Measurements from ENCODE around the gene P3H3.

P3H3 gene

GRCh38 chr12:6833189-6833890, 5.1 kb downstream of the P3H3 start:
- no peak overlapping the region for H3K27ac ChIP-seq (ENCODE audit: low read depth in 2 of 2, low read length in 2 of 2)
- H3K9ac ChIP-seq (ENCODE audit: low read depth in 1 of 2, low read length in 2 of 2) = no peak overlapping the region
- H3K27me3 ChIP-seq (ENCODE audit: control insufficient read depth in 2 of 2, insufficient read depth in 2 of 2, low read length in 2 of 2) = peaks cover 14 to 16% of the 10 kb centered on the region in 2 donors
- H3K36me3 ChIP-seq (ENCODE audit: control insufficient read depth in 2 of 2, insufficient read depth in 2 of 2, low read length in 2 of 2) = peaks cover 0 to 3% of the 10 kb centered on the region in 2 donors
- peaks cover 6 to 9% of the 10 kb centered on the region in 2 donors for H3K4me1 ChIP-seq (ENCODE audit: control insufficient read depth in 2 of 2, insufficient read depth in 2 of 2, low read length in 2 of 2)
- no peaks in the 10 kb centered on the region for H3K9me3 ChIP-seq (ENCODE audit: control insufficient read depth in 2 of 2, low read length in 2 of 2)
- H3K4me3 ChIP-seq (ENCODE audit: low read length in 2 of 2) = no peak overlapping the region

DNA sequence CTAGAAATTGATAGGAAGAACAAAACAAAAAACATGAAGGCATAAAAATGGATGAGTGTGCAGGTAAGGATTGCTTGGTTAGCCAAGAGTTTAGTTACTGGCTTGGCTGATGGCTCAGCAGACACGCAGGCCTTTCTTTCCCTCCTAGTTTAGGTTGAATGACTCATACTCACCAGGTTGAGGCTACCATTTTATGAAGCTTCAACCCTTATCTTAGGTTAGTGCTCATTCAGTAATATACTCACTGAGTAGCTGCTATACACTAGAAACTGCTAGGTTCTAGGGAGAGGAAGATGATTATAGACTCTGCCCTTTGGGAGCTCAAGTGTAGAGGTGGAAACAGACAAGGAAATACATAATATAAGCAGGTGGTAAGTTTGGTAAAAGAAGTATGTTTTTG, 6.0 kb downstream of the P3H3 start:
- Histone ChIP-seq H3K36me3 (ENCODE audit: control insufficient read depth in 2 of 2, insufficient read depth in 2 of 2, low read length in 2 of 2) (peaks cover 0 to 3% of the 10 kb centered on the region in 2 donors), H3K9ac (ENCODE audit: low read depth in 1 of 2, low read length in 2 of 2) (no peak overlapping the region)

GRCh38 chr12:6834873-6835272, 6.7 kb downstream of the P3H3 start:
- peaks cover 0 to 3% of the 10 kb centered on the region in 2 donors for H3K36me3 ChIP-seq (ENCODE audit: control insufficient read depth in 2 of 2, insufficient read depth in 2 of 2, low read length in 2 of 2)
- H3K9me3 ChIP-seq (ENCODE audit: control insufficient read depth in 2 of 2, low read length in 2 of 2) = no peaks in the 10 kb centered on the region
- H3K4me3 ChIP-seq (ENCODE audit: low read length in 2 of 2) = no peak overlapping the region
- H3K27me3 ChIP-seq (ENCODE audit: control insufficient read depth in 2 of 2, insufficient read depth in 2 of 2, low read length in 2 of 2) = peaks cover 3 to 6% of the 10 kb centered on the region in 2 donors
- no peak overlapping the region for H3K27ac ChIP-seq (ENCODE audit: low read depth in 2 of 2, low read length in 2 of 2)
- no peak overlapping the region for H3K9ac ChIP-seq (ENCODE audit: low read depth in 1 of 2, low read length in 2 of 2)
- H3K4me1 ChIP-seq (ENCODE audit: control insufficient read depth in 2 of 2, insufficient read depth in 2 of 2, low read length in 2 of 2) = peaks cover 1 to 2% of the 10 kb centered on the region in 2 donors

More for the DNA sequence above, 6.0 kb downstream of the P3H3 start:
- H3K4me3 ChIP-seq (ENCODE audit: low read length in 2 of 2) = no peak overlapping the region
- no peak overlapping the region for H3K27ac ChIP-seq (ENCODE audit: low read depth in 2 of 2, low read length in 2 of 2)
- peaks cover 2 to 7% of the 10 kb centered on the region in 2 donors for H3K4me1 ChIP-seq (ENCODE audit: control insufficient read depth in 2 of 2, insufficient read depth in 2 of 2, low read length in 2 of 2)
- H3K27me3 ChIP-seq (ENCODE audit: control insufficient read depth in 2 of 2, insufficient read depth in 2 of 2, low read length in 2 of 2) = peaks cover 9% of the 10 kb centered on the region in 2 donors
- no peaks in the 10 kb centered on the region for H3K9me3 ChIP-seq (ENCODE audit: control insufficient read depth in 2 of 2, low read length in 2 of 2)

DNA sequence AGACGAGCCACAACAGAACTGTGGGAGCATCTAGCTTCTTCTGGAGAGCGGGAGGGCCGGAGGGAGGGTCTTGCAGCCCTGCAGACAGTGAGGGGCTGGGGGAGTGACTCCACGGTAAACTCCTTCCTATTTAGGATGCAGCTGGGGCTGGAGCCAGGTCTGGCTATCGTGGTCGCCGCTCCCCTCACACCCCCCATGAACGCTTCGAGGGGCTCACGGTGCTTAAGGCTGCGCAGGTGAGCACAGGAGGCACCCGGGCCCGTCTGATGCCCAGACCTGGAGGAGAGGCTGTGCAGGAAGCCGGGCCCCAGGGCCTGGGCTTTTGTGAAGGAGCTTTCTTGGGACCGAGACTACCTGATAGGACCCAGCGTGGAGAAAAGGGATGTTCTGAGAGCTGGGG, 8.6 kb downstream of the P3H3 start:
- peaks cover 0 to 2% of the 10 kb centered on the region in 2 donors for H3K4me1 ChIP-seq (ENCODE audit: control insufficient read depth in 2 of 2, insufficient read depth in 2 of 2, low read length in 2 of 2)
- no peaks in the 10 kb centered on the region for H3K9me3 ChIP-seq (ENCODE audit: control insufficient read depth in 2 of 2, low read length in 2 of 2)
- H3K27ac ChIP-seq (ENCODE audit: low read depth in 2 of 2, low read length in 2 of 2) = no peak overlapping the region
- no peaks in the 10 kb centered on the region for H3K27me3 ChIP-seq (ENCODE audit: control insufficient read depth in 2 of 2, insufficient read depth in 2 of 2, low read length in 2 of 2)
- H3K9ac ChIP-seq (ENCODE audit: low read depth in 1 of 2, low read length in 2 of 2) = no peak overlapping the region
- no peaks in the 10 kb centered on the region for H3K36me3 ChIP-seq (ENCODE audit: control insufficient read depth in 2 of 2, insufficient read depth in 2 of 2, low read length in 2 of 2)
- no peak overlapping the region for H3K4me3 ChIP-seq (ENCODE audit: low read length in 2 of 2)

DNA sequence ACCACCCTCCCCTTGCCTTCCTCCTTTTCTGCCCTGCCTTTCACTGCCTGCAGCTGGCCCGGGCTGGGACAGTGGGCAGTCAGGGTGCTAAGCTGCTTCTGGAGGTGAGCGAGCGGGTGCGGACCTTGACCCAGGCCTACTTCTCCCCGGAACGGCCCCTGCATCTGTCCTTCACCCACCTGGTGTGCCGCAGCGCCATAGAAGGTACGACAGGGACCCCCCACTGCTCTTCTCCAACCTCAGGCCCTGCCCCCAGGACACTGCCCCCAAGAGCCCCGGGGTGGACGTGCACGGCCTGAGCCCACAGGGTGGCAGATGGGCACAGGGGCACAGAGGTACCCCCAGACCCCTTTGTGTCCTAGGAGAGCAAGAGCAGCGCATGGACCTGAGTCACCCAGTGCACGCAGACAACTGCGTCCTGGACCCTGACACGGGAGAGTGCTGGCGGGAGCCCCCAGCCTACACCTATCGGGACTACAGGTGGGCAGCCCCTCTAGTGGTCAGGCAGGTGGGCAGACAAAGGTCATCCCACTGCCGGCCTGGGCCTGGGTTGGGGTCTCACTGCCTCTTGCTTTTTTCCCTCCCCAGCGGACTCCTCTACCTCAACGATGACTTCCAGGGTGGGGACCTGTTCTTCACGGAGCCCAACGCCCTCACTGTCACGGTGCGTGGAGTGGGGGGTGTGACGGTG, 9.3 kb downstream of the P3H3 start:
- Histone ChIP-seq H3K4me3 (ENCODE audit: low read length in 2 of 2) (no peak overlapping the region), H3K36me3 (ENCODE audit: control insufficient read depth in 2 of 2, insufficient read depth in 2 of 2, low read length in 2 of 2) (no peaks in the 10 kb centered on the region), H3K27me3 (ENCODE audit: control insufficient read depth in 2 of 2, insufficient read depth in 2 of 2, low read length in 2 of 2) (no peaks in the 10 kb centered on the region)

DNA sequence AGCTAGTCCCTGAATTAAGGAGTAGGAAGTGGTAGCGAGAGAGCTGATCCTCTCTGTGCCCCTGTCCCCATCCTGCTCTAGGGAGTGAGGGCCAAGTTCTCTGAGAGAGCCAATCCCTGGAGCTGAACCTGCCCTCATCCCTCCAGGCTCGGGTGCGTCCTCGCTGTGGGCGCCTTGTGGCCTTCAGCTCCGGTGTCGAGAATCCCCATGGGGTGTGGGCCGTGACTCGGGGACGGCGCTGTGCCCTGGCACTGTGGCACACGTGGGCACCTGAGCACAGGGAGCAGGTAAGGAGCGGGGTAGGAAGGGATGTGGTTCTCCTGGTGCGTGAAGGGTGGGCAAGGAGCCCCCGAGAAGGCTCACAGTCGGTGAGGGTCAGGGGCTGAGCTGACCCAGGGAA, 10.6 kb downstream of the P3H3 start:
- no peak overlapping the region for H3K4me3 ChIP-seq (ENCODE audit: low read length in 2 of 2)
- no peak overlapping the region for H3K9ac ChIP-seq (ENCODE audit: low read depth in 1 of 2, low read length in 2 of 2)
- no peaks in the 10 kb centered on the region for H3K9me3 ChIP-seq (ENCODE audit: control insufficient read depth in 2 of 2, low read length in 2 of 2)
- H3K27me3 ChIP-seq (ENCODE audit: control insufficient read depth in 2 of 2, insufficient read depth in 2 of 2, low read length in 2 of 2) = no peaks in the 10 kb centered on the region
- no peaks in the 10 kb centered on the region for H3K36me3 ChIP-seq (ENCODE audit: control insufficient read depth in 2 of 2, insufficient read depth in 2 of 2, low read length in 2 of 2)
- H3K4me1 ChIP-seq (ENCODE audit: control insufficient read depth in 2 of 2, insufficient read depth in 2 of 2, low read length in 2 of 2) = peaks cover 0 to 2% of the 10 kb centered on the region in 2 donors
- H3K27ac ChIP-seq (ENCODE audit: low read depth in 2 of 2, low read length in 2 of 2) = no peak overlapping the region

More for the DNA sequence above, 9.3 kb downstream of the P3H3 start:
- H3K9me3 ChIP-seq (ENCODE audit: control insufficient read depth in 2 of 2, low read length in 2 of 2) = no peaks in the 10 kb centered on the region
- no peak overlapping the region for H3K27ac ChIP-seq (ENCODE audit: low read depth in 2 of 2, low read length in 2 of 2)
- H3K9ac ChIP-seq (ENCODE audit: low read depth in 1 of 2, low read length in 2 of 2) = no peak overlapping the region
- peaks cover 0 to 2% of the 10 kb centered on the region in 2 donors for H3K4me1 ChIP-seq (ENCODE audit: control insufficient read depth in 2 of 2, insufficient read depth in 2 of 2, low read length in 2 of 2)

GRCh38 chr12:6839482-6840201, 11.4 kb downstream of the P3H3 start:
- Histone ChIP-seq H3K4me3 (ENCODE audit: low read length in 2 of 2) (no peak overlapping the region), H3K36me3 (ENCODE audit: control insufficient read depth in 2 of 2, insufficient read depth in 2 of 2, low read length in 2 of 2) (no peaks in the 10 kb centered on the region), H3K9ac (ENCODE audit: low read depth in 1 of 2, low read length in 2 of 2) (no peak overlapping the region), H3K27ac (ENCODE audit: low read depth in 2 of 2, low read length in 2 of 2) (peak overlapping the region in 1 of 2 donors; percentile 52), H3K27me3 (ENCODE audit: control insufficient read depth in 2 of 2, insufficient read depth in 2 of 2, low read length in 2 of 2) (no peaks in the 10 kb centered on the region), H3K9me3 (ENCODE audit: control insufficient read depth in 2 of 2, low read length in 2 of 2) (no peaks in the 10 kb centered on the region), H3K4me1 (ENCODE audit: control insufficient read depth in 2 of 2, insufficient read depth in 2 of 2, low read length in 2 of 2) (peaks cover 0 to 2% of the 10 kb centered on the region in 2 donors)

DNA sequence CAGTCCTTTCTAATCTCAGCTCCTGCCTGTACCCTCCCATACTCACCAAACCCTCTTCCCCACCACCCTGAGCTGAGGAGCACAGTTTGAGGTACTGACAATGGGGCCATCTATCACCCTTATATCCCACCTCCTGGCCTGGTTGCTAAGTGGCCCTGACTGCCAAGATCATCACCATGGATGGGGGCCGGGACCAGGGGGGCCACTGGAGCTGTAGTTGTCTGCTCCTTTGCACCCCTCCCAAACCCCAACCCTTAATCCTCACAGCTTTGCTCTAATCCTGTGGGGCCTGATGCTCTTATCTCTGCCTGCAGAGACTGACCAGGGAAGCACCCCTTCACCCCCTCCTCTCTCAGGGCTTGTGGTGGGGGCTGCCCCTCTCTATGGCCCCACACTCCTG, 12.1 kb downstream of the P3H3 start:
- H3K27me3 ChIP-seq (ENCODE audit: control insufficient read depth in 2 of 2, insufficient read depth in 2 of 2, low read length in 2 of 2) = no peaks in the 10 kb centered on the region
- peaks cover 0 to 2% of the 10 kb centered on the region in 2 donors for H3K4me1 ChIP-seq (ENCODE audit: control insufficient read depth in 2 of 2, insufficient read depth in 2 of 2, low read length in 2 of 2)
- H3K27ac ChIP-seq (ENCODE audit: low read depth in 2 of 2, low read length in 2 of 2) = peak overlapping the region in 1 of 2 donors; percentile 52
- no peaks in the 10 kb centered on the region for H3K9me3 ChIP-seq (ENCODE audit: control insufficient read depth in 2 of 2, low read length in 2 of 2)
- no peak overlapping the region for H3K9ac ChIP-seq (ENCODE audit: low read depth in 1 of 2, low read length in 2 of 2)
- H3K36me3 ChIP-seq (ENCODE audit: control insufficient read depth in 2 of 2, insufficient read depth in 2 of 2, low read length in 2 of 2) = no peaks in the 10 kb centered on the region
- no peak overlapping the region for H3K4me3 ChIP-seq (ENCODE audit: low read length in 2 of 2)

GRCh38 chr12:6840761-6841515, 12.7 kb downstream of the P3H3 start, which contains the start of gene GNB3:
Gene GNB3, plus strand, starts transcription at chr12:6840925. Its CDS starts 363 bp downstream, at chr12:6841288.
- no peak within 1 kb of the TSS for H3K9ac ChIP-seq (ENCODE audit: low read depth in 1 of 2, low read length in 2 of 2)
- H3K4me3 ChIP-seq (ENCODE audit: low read length in 2 of 2) = no peak within 1 kb of the TSS
- H3K4me1 ChIP-seq (ENCODE audit: control insufficient read depth in 2 of 2, insufficient read depth in 2 of 2, low read length in 2 of 2) = no peaks in the 10 kb centered on the region
- H3K27ac ChIP-seq (ENCODE audit: low read depth in 2 of 2, low read length in 2 of 2) = peak within 1 kb of the TSS in 1 of 2 donors; percentile 52
- peaks cover 0 to 1% of the 10 kb centered on the region in 2 donors for H3K36me3 ChIP-seq (ENCODE audit: control insufficient read depth in 2 of 2, insufficient read depth in 2 of 2, low read length in 2 of 2)
- H3K9me3 ChIP-seq (ENCODE audit: control insufficient read depth in 2 of 2, low read length in 2 of 2) = no peaks in the 10 kb centered on the region
- no peaks in the 10 kb centered on the region for H3K27me3 ChIP-seq (ENCODE audit: control insufficient read depth in 2 of 2, insufficient read depth in 2 of 2, low read length in 2 of 2)

Measured in mucosa of rectum (tissue), 2 donors.